Endothelial cell of umbilical vein (primary cell): ENCODE measurements around the gene PI3. TPM values are rescaled to one million over a fixed set of nuclear protein-coding genes. Genes with fewer than 3 reads are reported as not detected.

Source experiments
- BruUV-seq: library from RNA; stranded (reverse); fragments of 400-500 nt; replicated peaks from 2 replicates; lab custom pipeline; 2021; lab: Mats Ljungman, UMichigan
- CTCF ChIA-PET: fragments of 300-600, 350-600 bp; sonication (Branson Sonifier 250); formaldehyde crosslinking; loops from one replicate; lab custom pipeline; 2021; ENCODE audit warnings: antibody characterized with exemption, inconsistent platforms; lab: Charles Lee
- POLR2A ChIA-PET: fragments of 300-600, 350-600 bp; sonication (Branson Sonifier 250); formaldehyde crosslinking; loops from one replicate; lab custom pipeline; 2021; ENCODE audit warnings: antibody characterized with exemption, inconsistent platforms; lab: Charles Lee
- DNase-seq: peaks from one replicate; pipeline ENCODE4 v3.0.0-alpha.2; 2011; ENCODE audit warnings: low read depth, low spot score
- FAIRE-seq: peaks from 2 replicates; lab custom pipeline; 2011; peaks lifted over from hg19 to GRCh38; lab: Jason Lieb, UNC
- H2AFZ ChIP-seq: 2 replicates; pipeline ENCODE4 v1.6.0; 2012; ENCODE audit warnings: low read depth, low read length, control low read depth, inconsistent platforms
- H3K27ac ChIP-seq: 2 replicates; pipeline ENCODE4 v1.5.1; 2011; ENCODE audit warnings: low read depth, mild to moderate bottlenecking, control low read depth, low read length, moderate library complexity; ENCODE audit not compliant: insufficient read depth
- H3K27me3 ChIP-seq, 2 experiments: 2 replicates each; pipeline versions ENCODE4 v1.6.0 to v1.6.1; 2011; ENCODE audit warnings: low read length in 2 of 2, mixed read lengths in 1 of 2; ENCODE audit not compliant: control insufficient read depth in 2 of 2, insufficient read depth in 2 of 2
- H3K36me3 ChIP-seq, 2 experiments: 2 replicates in 1 of 2; 3 replicates in 1 of 2; pipeline ENCODE4 v1.5.1; 2011; ENCODE audit warnings: low read length in 2 of 2, mild to moderate bottlenecking in 1 of 2, moderate library complexity in 1 of 2; ENCODE audit not compliant: control insufficient read depth in 2 of 2, insufficient read depth in 2 of 2; ENCODE audit errors: extremely low read depth in 1 of 2
- H3K4me1 ChIP-seq: 3 replicates; pipeline ENCODE4 v1.5.1; 2011; ENCODE audit warnings: mild to moderate bottlenecking, low read length; ENCODE audit not compliant: control insufficient read depth, insufficient read depth; ENCODE audit errors: extremely low read depth
- H3K4me2 ChIP-seq: 2 replicates; pipeline ENCODE4 v1.6.1; 2011; ENCODE audit warnings: low read length, control low read depth, mixed read lengths; ENCODE audit not compliant: insufficient read depth
- H3K4me3 ChIP-seq, 3 experiments: fragments of 200-600 bp in 1 of 3; sonication (generic), shearing (Covaris generic) in 1 of 3; replicated peaks in 1 of 3; 2 replicates each; pipeline ENCODE4 v1.5.1; 2011 to 2016; ENCODE audit warnings: control low read depth in 3 of 3, low read length in 3 of 3, mild to moderate bottlenecking in 2 of 3, inconsistent platforms in 1 of 3, low read depth in 1 of 3, moderate library complexity in 1 of 3; ENCODE audit not compliant: insufficient read depth in 1 of 3
- H3K79me2 ChIP-seq: 2 replicates; pipeline ENCODE4 v1.6.0; 2012; ENCODE audit warnings: low read length, inconsistent platforms; ENCODE audit not compliant: control insufficient read depth, insufficient read depth
- H3K9ac ChIP-seq: replicated peaks from 2 replicates; pipeline ENCODE3; 2011; ENCODE audit warnings: low read length, control low read depth; ENCODE audit not compliant: insufficient read depth; ENCODE audit errors: extremely low read depth
- H3K9me1 ChIP-seq: replicated peaks from 3 replicates; pipeline ENCODE4 v1.6.0; 2011; ENCODE audit warnings: mild to moderate bottlenecking, low read length; ENCODE audit not compliant: control insufficient read depth, insufficient read depth; ENCODE audit errors: extremely low read depth
- H3K9me3 ChIP-seq: replicated peaks from 2 replicates; pipeline ENCODE4 v1.5.1; 2012; ENCODE audit warnings: low read length, inconsistent platforms; ENCODE audit not compliant: control insufficient read depth, insufficient read depth
- H4K20me1 ChIP-seq: replicated peaks from 2 replicates; pipeline ENCODE3; 2011; ENCODE audit warnings: mild to moderate bottlenecking, low read length; ENCODE audit not compliant: control insufficient read depth, insufficient read depth; ENCODE audit errors: extremely low read depth
- EZH2 ChIP-seq: IDR thresholded peaks from 2 replicates; pipeline ENCODE4 v1.6.1; 2012; ENCODE audit warnings: borderline replicate concordance, low read depth, mild to moderate bottlenecking, moderate library complexity, low read length, inconsistent platforms; ENCODE audit not compliant: severe bottlenecking
- FOS ChIP-seq: IDR thresholded peaks from 2 replicates; pipeline ENCODE4 v1.6.1; 2011; ENCODE audit warnings: mild to moderate bottlenecking, low read length, moderate library complexity, borderline replicate concordance; ENCODE audit not compliant: insufficient read depth
- GATA2 ChIP-seq: IDR thresholded peaks from 2 replicates; pipeline ENCODE4 v1.7.0; 2011; ENCODE audit warnings: low read depth, mild to moderate bottlenecking, moderate library complexity, mixed read lengths, low read length; ENCODE audit not compliant: insufficient read length, insufficient read depth
- JUN ChIP-seq: IDR thresholded peaks from 2 replicates; pipeline ENCODE4 v1.6.1; 2011; ENCODE audit warnings: borderline replicate concordance, low read depth; ENCODE audit not compliant: insufficient read length, insufficient read depth
- MYC ChIP-seq: IDR thresholded peaks from one replicate; pipeline ENCODE4 v1.6.1; 2011; ENCODE audit warnings: mild to moderate bottlenecking, low read depth, low read length
- POLR2A ChIP-seq: IDR thresholded peaks from 2 replicates; pipeline ENCODE4 v1.6.1; 2012; ENCODE audit warnings: low read depth, mild to moderate bottlenecking, control low read depth, low read length
- POLR2AphosphoS5 ChIP-seq: IDR thresholded peaks from 2 replicates; pipeline ENCODE4 v1.6.1; 2012; ENCODE audit warnings: low read depth, mild to moderate bottlenecking, control low read depth, low read length, moderate library complexity; ENCODE audit not compliant: insufficient read depth
- dilution Hi-C: fragments of 300-500 bp; cut with MboI; formaldehyde crosslinking; loops from one replicate; pipeline ENCODE4 v1.15.0; 2019; ENCODE audit warnings: low sequenced_read_pairs; ENCODE audit not compliant: extremely low pct_ligation_motif_present
- intact Hi-C: fragments of 100-400 bp; cut with micrococcal nuclease; formaldehyde crosslinking; loops from one replicate; pipeline ENCODE4 v1.10.0; 2022
- polyA plus RNA-seq, 4 experiments: library from polyadenylated mRNA; depleted of rRNA in 3 of 4; stranded (reverse) in 3 of 4; unstranded in 1 of 4; fragments of >200 nt; gene quantifications; 2 replicates each; pipeline versions ENCODE4 v1.2.1 to v1.2.3, GENCODE V29; 2011 to 2012; ENCODE audit warnings: missing spikeins in 1 of 4
- total RNA-seq: library from RNA; stranded (reverse); gene quantifications from 2 replicates; pipeline ENCODE4 v1.2.3, GENCODE V29; 2021
- TF ChIP-seq, protein P1 (sequence below), 2 donors: IDR thresholded peaks; 1 replicate in 1 of 2; 2 replicates in 1 of 2; pipeline ENCODE4 v1.5.1; 2011; ENCODE audit warnings: low read length in 2 of 2, mild to moderate bottlenecking in 2 of 2, moderate library complexity in 2 of 2, control low read depth in 1 of 2, inconsistent platforms in 1 of 2, low read depth in 1 of 2; ENCODE audit not compliant: insufficient read depth in 1 of 2; ENCODE audit errors: extremely low read depth in 1 of 2
- TF ChIP-seq, protein P2 (sequence below): IDR thresholded peaks from 2 replicates; pipeline ENCODE4 v1.6.1; 2011; ENCODE audit not compliant: insufficient read depth, insufficient read length

The PI3 gene
- total and polyA plus RNA-seq, 2 donors (not counting 3 experiments of a cell fraction or from before 2014, with no cell fraction given) = not detected

DNA sequence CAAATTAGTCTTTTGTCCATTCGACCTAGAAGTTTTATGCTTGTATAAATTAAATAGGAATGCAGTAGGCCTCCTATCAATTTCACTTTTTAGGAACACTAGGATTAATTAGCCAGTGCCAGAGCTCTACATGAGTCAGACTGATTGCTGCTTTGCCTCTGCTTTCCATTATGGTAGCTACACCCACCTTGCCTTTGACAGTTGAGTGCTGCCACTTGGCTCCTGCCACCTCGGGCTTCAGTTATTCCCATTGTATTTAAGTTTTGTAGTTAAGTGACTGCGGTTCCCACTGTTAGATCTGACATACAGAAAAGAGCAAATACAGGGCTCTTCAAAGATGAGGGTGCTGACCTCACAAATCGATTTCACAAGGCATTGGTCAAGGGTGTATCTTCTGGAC, 33.9 kb upstream of the PI3 start:
- DNase-seq (no peak), FAIRE-seq (no peak)
- Histone ChIP-seq H3K4me2 (no peak overlapping the region), H3K9ac (no peak overlapping the region), H3K27ac (no peak overlapping the region), H4K20me1 (no peaks in the 10 kb centered on the region), H3K9me1 (no peaks in the 10 kb centered on the region), H2AFZ (no peak overlapping the region), H3K79me2 (no peaks in the 10 kb centered on the region), H3K36me3 (no peaks in the 10 kb centered on the region), H3K27me3 (peaks cover 14 to 15% of the 10 kb centered on the region in 2 experiments), H3K9me3 (no peaks in the 10 kb centered on the region), H3K4me3 (no peak overlapping the region), H3K4me1 (no peaks in the 10 kb centered on the region)
- dilution Hi-C loops (no loop called here), intact Hi-C loops (no loop called here)
- TF ChIP-seq EZH2 (no peak), FOS (no peak), POLR2A (no peak), POLR2AphosphoS5 (no peak), JUN (no peak), GATA2 (no peak), MYC (no peak)
- TF ChIP-seq, protein P1, sequence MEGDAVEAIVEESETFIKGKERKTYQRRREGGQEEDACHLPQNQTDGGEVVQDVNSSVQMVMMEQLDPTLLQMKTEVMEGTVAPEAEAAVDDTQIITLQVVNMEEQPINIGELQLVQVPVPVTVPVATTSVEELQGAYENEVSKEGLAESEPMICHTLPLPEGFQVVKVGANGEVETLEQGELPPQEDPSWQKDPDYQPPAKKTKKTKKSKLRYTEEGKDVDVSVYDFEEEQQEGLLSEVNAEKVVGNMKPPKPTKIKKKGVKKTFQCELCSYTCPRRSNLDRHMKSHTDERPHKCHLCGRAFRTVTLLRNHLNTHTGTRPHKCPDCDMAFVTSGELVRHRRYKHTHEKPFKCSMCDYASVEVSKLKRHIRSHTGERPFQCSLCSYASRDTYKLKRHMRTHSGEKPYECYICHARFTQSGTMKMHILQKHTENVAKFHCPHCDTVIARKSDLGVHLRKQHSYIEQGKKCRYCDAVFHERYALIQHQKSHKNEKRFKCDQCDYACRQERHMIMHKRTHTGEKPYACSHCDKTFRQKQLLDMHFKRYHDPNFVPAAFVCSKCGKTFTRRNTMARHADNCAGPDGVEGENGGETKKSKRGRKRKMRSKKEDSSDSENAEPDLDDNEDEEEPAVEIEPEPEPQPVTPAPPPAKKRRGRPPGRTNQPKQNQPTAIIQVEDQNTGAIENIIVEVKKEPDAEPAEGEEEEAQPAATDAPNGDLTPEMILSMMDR (IDR thresholded peaks at IDR 0.05; ENCODE audit: extremely low read depth in 1 of 2, insufficient read depth in 1 of 2, low read depth in 1 of 2, low read length in 2 of 2) = no peak
- TF ChIP-seq, protein P2, sequence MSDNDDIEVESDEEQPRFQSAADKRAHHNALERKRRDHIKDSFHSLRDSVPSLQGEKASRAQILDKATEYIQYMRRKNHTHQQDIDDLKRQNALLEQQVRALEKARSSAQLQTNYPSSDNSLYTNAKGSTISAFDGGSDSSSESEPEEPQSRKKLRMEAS = no peak
- POLR2A ChIA-PET = no interaction called here
- BruUV-seq = no TSS peak
- CTCF ChIA-PET = interaction anchor here (1.2 to 2.7 kb wide), 3 partner anchors 11 to 150 kb away, joined by 3 to 15 read pairs (median 10); no protein-coding TSS in a partner anchor
